Dermis microvascular lymphatic vessel endothelial cell (primary cell): ENCODE data around the gene DHRS9. TPM values are rescaled to one million over a fixed set of nuclear protein-coding genes. Genes with fewer than 3 reads are reported as not detected.
"Not testable (repeated sequence)": the region's sequence is repeated elsewhere in the genome, so short reads cannot be mapped to it uniquely, and the experiment has no call there.

Source experiments
- DNase-seq, 2 donors: peaks; one replicate each; pipeline versions ENCODE4 v3.0.0 to v3.0.0-alpha.2; 2010; ENCODE audit warnings: low read depth in 2 of 2
- total RNA-seq: library from RNA; depleted of rRNA; stranded (reverse); fragments of >200 nt; gene quantifications from 2 replicates; pipeline ENCODE4 v1.2.1, GENCODE V29; 2014

The DHRS9 gene
- not detected in 2 replicates for total RNA-seq

GRCh38 chr2:169069341-169069740 is at the start of gene DHRS9:
Gene DHRS9, plus strand, starts transcription at chr2:169069563. Its CDS starts 12,019 bp downstream, at chr2:169081582.
- DNase-seq: peak in 1 of 2 donors; percentile 56

- DNase-seq: no peak
Measured at GRCh38 chr2:169023161-169023560, 46.2 kb upstream of the DHRS9 start.

GRCh38 chr2:169026056-169026455 is 43.3 kb upstream of the DHRS9 start:
- no peak for DNase-seq

GRCh38 chr2:169027234-169027633 is 42.1 kb upstream of the DHRS9 start:
- no peak for DNase-seq

- no peak for DNase-seq
Measured at GRCh38 chr2:169029341-169029740, 40.0 kb upstream of the DHRS9 start.

GRCh38 chr2:169031202-169031601 is 38.2 kb upstream of the DHRS9 start, which contains the start of gene ABCB11:
Gene ABCB11, minus strand, starts transcription at chr2:169031324. Its CDS starts 13,199 bp downstream, at chr2:169018125.
- DNase-seq: no peak

GRCh38 chr2:169034256-169034655 is 35.1 kb upstream of the DHRS9 start:
- no peak for DNase-seq

- no peak for DNase-seq
Measured at GRCh38 chr2:169034984-169035544, 34.3 kb upstream of the DHRS9 start.

- DNase-seq: no peak
Measured at GRCh38 chr2:169035887-169036286, 33.5 kb upstream of the DHRS9 start.

- DNase-seq: no peak
Measured at GRCh38 chr2:169036736-169037440, 32.5 kb upstream of the DHRS9 start.

- peak in 1 of 2 donors; percentile 5 for DNase-seq
Measured at GRCh38 chr2:169038338-169038757, 31.0 kb upstream of the DHRS9 start.

GRCh38 chr2:169039702-169040101 is 29.7 kb upstream of the DHRS9 start:
- no peak for DNase-seq

GRCh38 chr2:169041594-169041993 is 27.8 kb upstream of the DHRS9 start:
- no peak for DNase-seq

GRCh38 chr2:169042856-169043255 is 26.5 kb upstream of the DHRS9 start:
- DNase-seq: no peak

- no peak for DNase-seq
Measured at GRCh38 chr2:169046440-169047151, 22.8 kb upstream of the DHRS9 start.

GRCh38 chr2:169047256-169048250 is 21.8 kb upstream of the DHRS9 start:
- DNase-seq: no peak

- no peak for DNase-seq
Measured at GRCh38 chr2:169049142-169049541, 20.2 kb upstream of the DHRS9 start.

GRCh38 chr2:169050476-169051240 is 18.7 kb upstream of the DHRS9 start:
- peak in 1 of 2 donors; percentile 5 for DNase-seq

GRCh38 chr2:169054575-169054974 is 14.8 kb upstream of the DHRS9 start:
- not testable (repeated sequence) for DNase-seq

GRCh38 chr2:169064199-169064598 is 5.2 kb upstream of the DHRS9 start:
- not testable (repeated sequence) for DNase-seq
